Left kidney (tissue), 2 donors: ENCODE measurements around the gene TCAF1. TPM values are rescaled to one million over a fixed set of nuclear protein-coding genes. Genes with fewer than 3 reads are reported as not detected.
"Not testable (repeated sequence)": the region's sequence is repeated elsewhere in the genome, so short reads cannot be mapped to it uniquely, and the experiment has no call there.

Experiments
- DNase-seq: peaks from one replicate; pipeline ENCODE4 v3.0.0-alpha.2; 2013
- polyA plus RNA-seq: library from polyadenylated mRNA; unstranded; fragments of 120-200 nt; gene quantifications from one replicate; pipeline ENCODE4 v1.2.1, GENCODE V29; 2013; ENCODE audit not compliant: insufficient read length

Gene TCAF1
- polyA plus RNA-seq, 1 donor = 84.1 TPM

- DNase-seq = not testable (repeated sequence)
Observed at GRCh38 chr7:143871534-143871933, 30.4 kb downstream of the TCAF1 start.

GRCh38 chr7:143857994-143858393 lies 44.0 kb downstream of the TCAF1 start:
- not testable (repeated sequence) for DNase-seq

GRCh38 chr7:143855443-143855842 lies 46.5 kb downstream of the TCAF1 start:
- not testable (repeated sequence) for DNase-seq

GRCh38 chr7:143850682-143851081 lies 51.3 kb downstream of the TCAF1 start:
- DNase-seq = no peak

- no peak for DNase-seq
Observed at GRCh38 chr7:143849785-143850479, 52.0 kb downstream of the TCAF1 start.

GRCh38 chr7:143848192-143848591 lies 53.8 kb downstream of the TCAF1 start:
- DNase-seq = no peak

GRCh38 chr7:143846692-143847091 lies 55.3 kb downstream of the TCAF1 start:
- DNase-seq = no peak

- DNase-seq = not testable (repeated sequence)
Observed at GRCh38 chr7:143841696-143842095, 60.3 kb downstream of the TCAF1 start.

GRCh38 chr7:143840062-143840461 lies 61.9 kb downstream of the TCAF1 start:
- not testable (repeated sequence) for DNase-seq

- DNase-seq = not testable (repeated sequence)
Observed at GRCh38 chr7:143837223-143837622, 64.8 kb downstream of the TCAF1 start.

- DNase-seq = not testable (repeated sequence)
Observed at GRCh38 chr7:143836622-143837021, 65.4 kb downstream of the TCAF1 start.

GRCh38 chr7:143836088-143836487 lies 65.9 kb downstream of the TCAF1 start:
- DNase-seq = not testable (repeated sequence)

GRCh38 chr7:143826578-143826977 lies 75.4 kb downstream of the TCAF1 start:
- DNase-seq = not testable (repeated sequence)

- DNase-seq = not testable (repeated sequence)
Observed at GRCh38 chr7:143824295-143825135, 77.5 kb downstream of the TCAF1 start.

GRCh38 chr7:143823634-143824294 lies 78.2 kb downstream of the TCAF1 start:
- not testable (repeated sequence) for DNase-seq

GRCh38 chr7:143821392-143822277 lies 80.3 kb downstream of the TCAF1 start:
- DNase-seq = not testable (repeated sequence)

- not testable (repeated sequence) for DNase-seq
Observed at GRCh38 chr7:143817873-143818272, 84.1 kb downstream of the TCAF1 start.

GRCh38 chr7:143816471-143817133 lies 85.4 kb downstream of the TCAF1 start:
- DNase-seq = not testable (repeated sequence)

- DNase-seq = not testable (repeated sequence)
Observed at GRCh38 chr7:143810639-143811038, 91.3 kb downstream of the TCAF1 start.

GRCh38 chr7:143806664-143807071 lies 95.3 kb downstream of the TCAF1 start:
- not testable (repeated sequence) for DNase-seq
